WI38 (cell line): Measurements from ENCODE around the gene SUDS3.
"Not testable (repeated sequence)": the region's sequence is repeated elsewhere in the genome, so short reads cannot be mapped to it uniquely, and the experiment has no call there.

Experiments
- H3K4me3 ChIP-seq: 2 replicates; pipeline ENCODE4 v1.5.1; 2011; ENCODE audit warnings: low read depth, mild to moderate bottlenecking, control low read depth, low read length
- CTCF ChIP-seq: IDR thresholded peaks from 2 replicates; pipeline ENCODE4 v1.5.1; 2012; ENCODE audit warnings: low read depth, mild to moderate bottlenecking, control low read depth, low read length

The SUDS3 gene

DNA sequence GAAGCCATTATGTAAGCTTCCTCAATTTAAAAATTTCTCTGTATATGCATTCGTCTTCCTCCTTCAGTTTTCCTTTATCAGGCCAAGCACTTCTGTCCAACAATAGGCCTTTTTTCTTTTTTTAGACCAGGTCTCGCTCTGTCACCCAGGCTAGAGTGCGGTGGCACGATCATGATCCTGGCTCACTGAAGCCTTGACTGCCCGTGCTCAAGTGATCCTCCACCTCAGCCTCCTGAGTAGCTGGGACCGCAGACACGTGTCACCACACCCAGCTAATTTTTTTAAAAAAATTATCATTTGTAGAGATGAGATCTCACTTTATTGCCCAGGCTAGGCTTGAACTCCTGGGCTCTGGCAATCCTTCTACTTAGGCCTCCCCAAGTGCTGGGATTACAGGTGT lies 29.5 kb upstream of the SUDS3 start:
- no peak overlapping the region for H3K4me3 ChIP-seq
- TF ChIP-seq CTCF = no peak

GRCh38 chr12:118347916-118348315 lies 28.4 kb upstream of the SUDS3 start:
- no peak overlapping the region for H3K4me3 ChIP-seq
- no peak for TF ChIP-seq CTCF

DNA sequence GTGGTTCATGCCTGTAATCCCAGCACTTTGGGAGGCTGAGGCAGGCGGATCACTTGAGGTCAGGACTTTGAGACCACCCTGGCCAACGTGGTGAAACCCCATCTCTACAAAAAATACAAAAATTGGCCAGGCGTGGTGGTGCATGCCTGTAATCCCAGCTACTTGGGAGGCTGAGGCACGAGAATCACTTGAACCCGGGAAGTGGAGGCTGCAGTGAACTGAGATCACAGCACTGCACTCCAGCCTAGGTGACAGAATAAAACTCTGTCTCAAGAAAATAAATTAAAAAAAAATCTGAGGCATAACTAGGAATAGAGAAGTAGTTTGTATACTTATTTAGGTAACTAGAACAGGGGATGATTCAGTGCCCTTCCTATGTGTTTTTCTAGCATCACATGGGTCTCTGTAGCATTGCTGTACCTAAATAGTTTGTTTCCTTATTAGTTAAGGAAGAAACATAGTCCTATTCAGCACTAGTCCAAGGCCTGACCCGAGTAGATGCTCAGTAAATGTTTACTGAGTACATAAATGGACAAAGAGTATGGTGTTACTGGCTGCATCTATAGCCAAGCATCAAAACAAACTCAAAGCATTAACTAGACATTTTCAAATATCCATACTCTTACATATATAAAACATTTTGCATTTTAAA lies 25.3 kb upstream of the SUDS3 start:
- TF ChIP-seq CTCF = no peak
- no peak overlapping the region for H3K4me3 ChIP-seq

DNA sequence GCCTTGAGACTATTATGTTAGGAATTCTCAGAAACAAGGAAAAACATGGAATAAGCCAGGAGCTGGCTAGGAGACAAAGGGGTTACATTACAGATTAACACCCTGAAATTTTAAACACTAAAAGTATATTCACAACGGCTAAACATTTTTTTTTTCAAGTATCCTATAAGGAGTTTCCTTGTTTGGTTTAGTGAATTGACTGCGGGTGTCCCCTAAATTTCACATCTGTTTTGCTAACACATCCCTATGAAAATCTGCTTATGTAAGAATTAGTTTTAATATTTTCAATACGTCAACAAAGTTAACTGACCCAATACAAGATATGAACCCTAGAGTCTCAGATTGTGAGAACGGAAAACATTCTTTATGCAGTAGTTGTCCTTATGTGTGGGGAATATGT lies 22.6 kb upstream of the SUDS3 start:
- no peak overlapping the region for H3K4me3 ChIP-seq
- no peak for TF ChIP-seq CTCF

- H3K4me3 ChIP-seq = not testable (repeated sequence)
These were observed 21.9 kb upstream of the SUDS3 start for GRCh38 chr12:118354503-118354902.

DNA sequence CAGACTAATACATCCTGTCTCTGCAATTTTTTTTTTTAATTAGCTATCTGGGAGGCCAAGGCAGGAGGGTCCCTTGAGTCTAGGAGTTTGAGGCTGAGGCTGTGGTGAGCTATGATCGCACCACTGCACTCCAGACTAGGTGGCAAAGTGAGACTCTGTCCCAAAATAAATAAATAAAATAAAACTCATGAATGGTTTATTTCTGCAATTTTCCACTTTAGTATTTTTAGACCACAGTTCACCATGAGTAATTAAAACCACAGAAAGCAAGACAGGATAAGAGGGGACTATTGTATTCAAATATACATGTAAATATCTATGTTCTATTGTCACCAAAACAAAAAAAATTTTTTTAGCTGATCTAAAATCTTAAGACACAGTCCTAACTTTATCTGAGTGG lies 21.5 kb upstream of the SUDS3 start:
- no peak for TF ChIP-seq CTCF
- no peak overlapping the region for H3K4me3 ChIP-seq

DNA sequence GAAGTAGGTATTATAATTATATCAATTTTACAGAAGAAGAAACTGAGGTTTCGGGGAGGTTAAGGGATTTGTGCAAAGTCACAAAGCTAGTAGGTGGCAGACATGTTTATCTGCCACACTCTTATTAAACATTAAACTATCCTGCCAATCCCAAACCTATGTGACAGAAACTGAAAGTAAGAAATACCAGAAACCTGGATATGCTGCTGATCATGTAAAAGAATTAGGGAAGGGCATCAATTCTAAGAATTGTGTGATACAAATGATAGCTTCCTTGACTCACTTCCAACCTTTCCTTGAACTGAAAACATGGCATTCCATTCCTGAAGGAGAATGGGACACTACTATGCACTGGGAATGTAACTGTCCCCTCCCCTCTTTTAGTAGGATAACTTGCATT lies 20.5 kb upstream of the SUDS3 start:
- no peak for TF ChIP-seq CTCF
- no peak overlapping the region for H3K4me3 ChIP-seq

DNA sequence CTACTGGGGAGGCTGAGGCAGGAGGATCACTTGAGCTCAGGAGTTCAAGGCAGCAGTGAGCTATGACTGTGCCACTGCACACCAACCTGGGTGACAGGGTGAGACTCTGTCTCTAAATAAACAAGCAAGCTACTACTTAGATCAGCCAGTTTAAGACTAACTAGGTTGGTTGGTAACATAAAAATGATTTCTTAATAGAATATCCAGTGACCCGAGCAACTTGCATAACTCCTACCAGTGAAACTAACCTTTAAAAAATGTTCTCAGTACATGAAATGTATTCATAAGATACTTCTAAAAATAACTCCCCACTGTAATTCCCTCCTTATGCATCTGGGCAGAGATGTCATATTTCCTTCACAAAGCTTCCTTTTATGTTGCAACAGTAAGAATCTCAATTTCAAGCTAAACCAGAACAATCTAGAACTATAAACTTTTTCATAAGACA lies 19.5 kb upstream of the SUDS3 start:
- no peak overlapping the region for H3K4me3 ChIP-seq
- no peak for TF ChIP-seq CTCF
